ENCODE measurements around the gene TNFAIP1.

Gene TNFAIP1

GRCh38 chr17:28340374-28340773, 4.8 kb downstream of the TNFAIP1 start:
- no peak overlapping the region for H3K4me3 ChIP-seq (replicated peaks; ENCODE audit: low read depth, low read length)
- TF ChIP-seq CTCF (IDR thresholded peaks at IDR 0.05; ENCODE audit: low read length, missing control alignments) = no peak
- DNase-seq (ENCODE audit: low read depth) = no peak

DNA sequence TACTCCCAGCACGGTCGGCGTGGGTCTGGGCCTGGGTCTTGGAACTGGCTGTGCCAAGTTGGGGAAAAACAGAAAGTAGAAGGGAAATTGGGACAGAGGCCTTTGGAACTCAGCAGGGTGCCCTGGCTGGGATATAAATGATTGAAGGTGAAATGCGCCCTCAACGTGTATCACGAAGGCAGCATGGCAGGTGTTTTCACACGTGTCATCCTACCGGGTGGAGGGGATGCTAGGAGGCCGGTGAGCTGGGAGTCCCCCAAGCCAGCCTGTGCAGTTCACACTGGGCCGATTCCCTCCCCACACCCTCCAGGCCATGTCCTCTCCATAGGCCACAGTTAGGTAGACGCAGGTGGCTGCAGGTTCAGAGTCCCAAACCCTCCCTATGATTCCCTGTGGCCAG, 6.0 kb downstream of the TNFAIP1 start:
- DNase-seq (ENCODE audit: low read depth) = no peak
- H3K4me3 ChIP-seq (replicated peaks; ENCODE audit: low read depth, low read length) = no peak overlapping the region
- TF ChIP-seq CTCF (IDR thresholded peaks at IDR 0.05; ENCODE audit: low read length, missing control alignments) = no peak

DNA sequence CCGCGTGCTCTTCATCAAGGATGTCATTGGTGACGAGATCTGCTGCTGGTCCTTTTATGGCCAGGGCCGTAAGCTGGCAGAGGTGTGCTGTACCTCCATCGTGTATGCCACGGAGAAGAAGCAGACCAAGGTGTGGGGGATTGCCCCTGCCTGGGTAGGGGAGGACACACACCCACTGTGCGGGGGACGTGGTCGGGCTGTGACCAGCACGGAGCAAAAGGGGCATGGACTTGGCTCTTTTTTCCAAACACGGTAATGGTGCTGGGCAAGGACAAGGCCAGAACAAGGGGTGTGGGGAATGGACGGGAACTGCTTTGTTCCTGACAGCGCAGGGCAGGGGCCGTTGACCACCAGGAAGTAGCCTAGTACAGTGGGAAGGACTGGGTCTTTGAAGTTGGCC, 6.8 kb downstream of the TNFAIP1 start:
- no peak overlapping the region for H3K4me3 ChIP-seq (replicated peaks; ENCODE audit: low read depth, low read length)
- no peak for TF ChIP-seq CTCF (IDR thresholded peaks at IDR 0.05; ENCODE audit: low read length, missing control alignments)
- DNase-seq (ENCODE audit: low read depth) = no peak

GRCh38 chr17:28343491-28343932, 8.0 kb downstream of the TNFAIP1 start:
- no peak for DNase-seq (ENCODE audit: low read depth)

GRCh38 chr17:28344011-28344410, 8.4 kb downstream of the TNFAIP1 start:
- H3K4me3 ChIP-seq (replicated peaks; ENCODE audit: low read depth, low read length) = no peak overlapping the region
- DNase-seq (ENCODE audit: low read depth) = no peak
- TF ChIP-seq CTCF (IDR thresholded peaks at IDR 0.05; ENCODE audit: low read length, missing control alignments) = no peak

More at GRCh38 chr17:28343491-28343932, 8.0 kb downstream of the TNFAIP1 start:
- no peak for TF ChIP-seq CTCF (IDR thresholded peaks at IDR 0.05; ENCODE audit: low read length, missing control alignments)
- no peak overlapping the region for H3K4me3 ChIP-seq (replicated peaks; ENCODE audit: low read depth, low read length)

- H3K4me3 ChIP-seq (replicated peaks; ENCODE audit: low read depth, low read length) = no peak overlapping the region
- TF ChIP-seq CTCF (IDR thresholded peaks at IDR 0.05; ENCODE audit: low read length, missing control alignments) = no peak
- no peak for DNase-seq (ENCODE audit: low read depth)
Measured at GRCh38 chr17:28344435-28344901, 8.9 kb downstream of the TNFAIP1 start.

DNA sequence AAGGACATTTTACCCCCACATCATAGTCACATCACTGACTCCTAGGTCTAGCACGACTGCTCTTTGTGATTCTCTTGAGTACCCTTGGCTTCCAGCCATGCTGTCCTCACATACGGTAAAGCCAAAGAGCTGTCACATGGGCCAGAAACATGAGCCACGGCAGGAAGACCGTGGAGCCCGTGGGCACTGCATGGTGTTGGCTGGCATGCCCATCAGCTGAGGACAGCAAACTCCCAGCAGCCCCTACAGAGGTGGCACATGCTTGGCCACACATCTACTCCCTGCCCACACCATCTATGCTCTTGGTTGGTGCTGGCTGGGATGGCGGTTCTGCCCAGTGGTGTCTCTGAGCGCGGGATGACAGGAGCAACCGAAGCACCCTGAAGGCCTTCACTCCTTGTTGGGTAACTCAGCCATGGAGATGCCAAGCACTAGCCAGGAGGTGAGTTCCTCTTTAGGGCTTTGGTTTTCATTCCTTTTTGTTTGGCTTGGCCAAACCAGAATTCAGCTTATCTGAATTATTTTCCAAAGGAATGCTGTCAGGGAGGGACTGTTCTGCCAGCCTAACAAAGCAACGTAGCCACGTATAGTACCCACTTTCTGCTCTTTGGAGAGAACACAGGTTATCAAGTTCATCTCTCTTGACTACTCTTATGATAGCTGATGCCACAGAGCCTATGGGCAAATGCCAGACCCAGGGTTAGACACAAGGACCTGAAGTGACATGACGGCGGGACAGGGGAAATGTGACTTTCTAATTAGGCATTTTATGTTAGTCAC, 10.0 kb downstream of the TNFAIP1 start:
- DNase-seq (ENCODE audit: low read depth) = no peak
- no peak for TF ChIP-seq CTCF (IDR thresholded peaks at IDR 0.05; ENCODE audit: low read length, missing control alignments)

More for the DNA sequence above, 10.0 kb downstream of the TNFAIP1 start:
- no peak overlapping the region for H3K4me3 ChIP-seq (replicated peaks; ENCODE audit: low read depth, low read length)
